Measurements from ENCODE around the gene MACROD1.

DNA sequence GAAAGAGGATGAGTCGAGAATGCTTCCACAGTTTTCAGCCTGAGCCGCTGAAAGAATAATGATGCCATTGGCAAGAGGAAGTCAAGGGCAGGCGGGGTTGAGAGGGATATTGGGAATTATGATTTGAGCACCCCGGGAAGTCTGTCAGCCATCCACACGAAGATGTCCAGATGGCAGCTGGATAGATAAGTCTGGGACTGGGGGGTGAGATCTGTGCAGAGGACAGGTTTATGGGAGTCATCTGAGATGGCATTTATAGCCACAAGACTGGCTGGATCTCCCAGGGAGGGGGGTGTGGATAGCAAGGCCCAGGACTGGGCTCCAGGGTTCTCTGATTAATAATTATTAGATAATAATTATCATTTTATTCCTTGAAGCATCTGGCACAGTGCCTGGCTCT lies 15.0 kb upstream of the MACROD1 start:
- TF ChIP-seq, protein P1, sequence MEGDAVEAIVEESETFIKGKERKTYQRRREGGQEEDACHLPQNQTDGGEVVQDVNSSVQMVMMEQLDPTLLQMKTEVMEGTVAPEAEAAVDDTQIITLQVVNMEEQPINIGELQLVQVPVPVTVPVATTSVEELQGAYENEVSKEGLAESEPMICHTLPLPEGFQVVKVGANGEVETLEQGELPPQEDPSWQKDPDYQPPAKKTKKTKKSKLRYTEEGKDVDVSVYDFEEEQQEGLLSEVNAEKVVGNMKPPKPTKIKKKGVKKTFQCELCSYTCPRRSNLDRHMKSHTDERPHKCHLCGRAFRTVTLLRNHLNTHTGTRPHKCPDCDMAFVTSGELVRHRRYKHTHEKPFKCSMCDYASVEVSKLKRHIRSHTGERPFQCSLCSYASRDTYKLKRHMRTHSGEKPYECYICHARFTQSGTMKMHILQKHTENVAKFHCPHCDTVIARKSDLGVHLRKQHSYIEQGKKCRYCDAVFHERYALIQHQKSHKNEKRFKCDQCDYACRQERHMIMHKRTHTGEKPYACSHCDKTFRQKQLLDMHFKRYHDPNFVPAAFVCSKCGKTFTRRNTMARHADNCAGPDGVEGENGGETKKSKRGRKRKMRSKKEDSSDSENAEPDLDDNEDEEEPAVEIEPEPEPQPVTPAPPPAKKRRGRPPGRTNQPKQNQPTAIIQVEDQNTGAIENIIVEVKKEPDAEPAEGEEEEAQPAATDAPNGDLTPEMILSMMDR (IDR thresholded peaks at IDR 0.05; ENCODE audit: insufficient read depth, low read depth, low read length), result no peak
- TF ChIP-seq EZH2 (IDR thresholded peaks at IDR 0.05; ENCODE audit: insufficient read depth, low read length), result no peak

All from astrocyte (in vitro differentiated cells and primary cell).